ENCODE measurements around the gene PIGM.

PIGM gene

DNA sequence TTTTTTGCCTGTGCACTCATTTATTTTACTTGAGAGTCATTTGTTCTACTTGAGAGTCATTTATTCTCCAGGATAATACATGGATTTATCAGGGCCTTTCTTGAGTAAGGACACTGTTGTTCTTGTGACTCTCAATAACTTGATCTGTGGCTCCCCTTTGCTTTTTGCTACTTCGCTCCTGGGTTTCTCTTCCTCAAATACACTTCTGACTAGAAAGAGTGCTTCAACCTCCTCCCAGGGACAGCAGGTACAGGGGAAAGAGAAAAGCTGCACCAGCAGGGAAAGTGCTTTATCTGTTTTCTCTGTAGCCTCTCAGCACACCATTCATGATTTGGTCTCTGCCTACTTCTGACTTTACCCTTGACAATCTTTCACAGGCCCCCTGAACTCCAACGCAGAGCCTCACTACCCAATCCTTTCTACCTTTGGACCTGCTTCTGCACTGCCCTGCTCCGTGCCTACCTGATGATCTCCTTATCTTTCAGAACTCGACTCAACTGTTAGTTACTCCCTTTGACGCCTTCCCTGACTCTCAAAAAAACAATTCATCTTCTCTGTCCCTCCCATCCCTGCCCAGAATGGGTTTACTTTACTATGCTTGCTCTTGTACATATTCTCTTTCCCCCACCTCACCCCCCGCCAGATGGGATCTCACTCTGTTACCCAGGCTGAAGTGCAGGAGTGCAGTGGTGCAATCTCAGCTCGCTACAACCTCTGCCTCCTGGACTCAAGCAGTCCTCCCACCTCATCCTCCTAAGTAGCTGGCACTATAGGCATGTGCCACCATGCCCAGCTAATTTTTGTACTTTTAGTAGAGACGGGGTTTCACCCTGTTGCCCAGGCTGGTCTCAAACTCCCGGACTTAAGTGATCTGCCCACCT, 15.6 kb upstream of the PIGM start:
- H3K4ac ChIP-seq (ENCODE audit: low read depth, low read length), result no peak overlapping the region
- peak overlapping the region; percentile 37 for H3K56ac ChIP-seq (ENCODE audit: low read length)
- no peaks in the 10 kb centered on the region for H3K36me3 ChIP-seq (ENCODE audit: control insufficient read depth, insufficient read depth, low read length)
- no peak for DNase-seq
- H3K9ac ChIP-seq (ENCODE audit: low read length), result peak overlapping the region; percentile 20
- no peak overlapping the region for H2BK5ac ChIP-seq (ENCODE audit: low read length)
- H4K8ac ChIP-seq (ENCODE audit: low read depth, low read length), result no peak overlapping the region
- no peaks in the 10 kb centered on the region for H3K79me1 ChIP-seq (ENCODE audit: low read length)
- H3K18ac ChIP-seq (ENCODE audit: low read length), result no peak overlapping the region
- H3K4me2 ChIP-seq (ENCODE audit: low read length), result no peak overlapping the region
- no peaks in the 10 kb centered on the region for H3K79me2 ChIP-seq (ENCODE audit: control insufficient read depth, insufficient read depth, low read length)
- H4K5ac ChIP-seq (ENCODE audit: low read length), result no peak overlapping the region
- no peak overlapping the region for H3K4me3 ChIP-seq (ENCODE audit: low read length)
- WGBS (ENCODE audit: extremely low coverage, insufficient coverage, low lambda C conversion rate), result no CpG with 5 or more reads among the region's 9 CpGs
- H2BK15ac ChIP-seq (replicated peaks; ENCODE audit: low read depth), result no peak overlapping the region
- H2AK5ac ChIP-seq (ENCODE audit: low read length), result no peak overlapping the region
- H2BK120ac ChIP-seq (ENCODE audit: low read depth, low read length), result no peak overlapping the region
- peaks cover 5% of the 10 kb centered on the region for H3K4me1 ChIP-seq (ENCODE audit: control insufficient read depth, low read depth, low read length)
- H3K27me3 ChIP-seq (ENCODE audit: insufficient read depth, low read length, poor library complexity), result no peaks in the 10 kb centered on the region
- no peak overlapping the region for H3K23ac ChIP-seq (ENCODE audit: low read length)
- no peak overlapping the region for H3K27ac ChIP-seq (ENCODE audit: low read depth, low read length)

DNA sequence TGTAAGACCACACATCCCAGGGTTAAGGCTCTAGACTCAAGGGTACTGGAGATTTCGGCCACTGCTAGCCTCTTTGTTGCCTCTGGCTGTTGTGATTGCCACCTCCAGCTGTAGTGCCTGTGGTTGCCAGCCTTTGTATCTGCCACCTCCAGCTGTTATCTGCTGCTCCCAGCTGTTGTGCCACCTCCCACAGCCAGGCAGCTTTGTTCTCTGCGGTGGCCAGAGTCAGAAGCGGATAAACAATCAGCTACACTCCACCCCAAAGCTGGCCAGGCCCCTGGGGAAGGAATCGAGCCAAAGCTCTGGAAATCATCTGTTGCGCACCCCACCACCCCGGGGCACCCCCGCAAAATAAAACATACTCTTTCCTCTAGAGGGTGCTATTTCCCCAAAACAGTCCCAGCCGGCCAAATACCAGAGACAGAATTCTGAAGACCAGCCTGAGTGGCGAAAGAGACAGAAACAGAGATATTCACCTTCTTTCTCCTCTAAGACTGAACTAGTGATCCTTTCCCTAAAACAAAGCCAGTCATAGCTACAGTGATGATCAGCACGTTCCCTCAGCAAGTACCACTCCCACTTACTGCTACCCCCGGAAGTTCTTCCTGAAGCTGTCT, 14.8 kb upstream of the PIGM start:
- DNase-seq, result peak; percentile 86
- Histone ChIP-seq H3K23ac (ENCODE audit: low read length) (no peak overlapping the region), H3K36me3 (ENCODE audit: control insufficient read depth, insufficient read depth, low read length) (no peaks in the 10 kb centered on the region), H3K4ac (ENCODE audit: low read depth, low read length) (no peak overlapping the region), H3K4me3 (ENCODE audit: low read length) (no peak overlapping the region), H4K5ac (ENCODE audit: low read length) (no peak overlapping the region), H3K56ac (ENCODE audit: low read length) (peak overlapping the region; percentile 57), H3K18ac (ENCODE audit: low read length) (no peak overlapping the region), H3K79me1 (ENCODE audit: low read length) (no peaks in the 10 kb centered on the region), H3K4me2 (ENCODE audit: low read length) (no peak overlapping the region), H2BK120ac (ENCODE audit: low read depth, low read length) (no peak overlapping the region), H3K4me1 (ENCODE audit: control insufficient read depth, low read depth, low read length) (peaks cover 5% of the 10 kb centered on the region), H3K9ac (ENCODE audit: low read length) (peak overlapping the region; percentile 20), H2BK5ac (ENCODE audit: low read length) (no peak overlapping the region), H2AK5ac (ENCODE audit: low read length) (no peak overlapping the region), H4K8ac (ENCODE audit: low read depth, low read length) (no peak overlapping the region), H3K27ac (ENCODE audit: low read depth, low read length) (no peak overlapping the region), H3K27me3 (ENCODE audit: insufficient read depth, low read length, poor library complexity) (no peaks in the 10 kb centered on the region), H3K79me2 (ENCODE audit: control insufficient read depth, insufficient read depth, low read length) (no peaks in the 10 kb centered on the region), H2BK15ac (replicated peaks; ENCODE audit: low read depth) (no peak overlapping the region)
- WGBS (ENCODE audit: extremely low coverage, insufficient coverage, low lambda C conversion rate), result no CpG with 5 or more reads among the region's 11 CpGs

DNA sequence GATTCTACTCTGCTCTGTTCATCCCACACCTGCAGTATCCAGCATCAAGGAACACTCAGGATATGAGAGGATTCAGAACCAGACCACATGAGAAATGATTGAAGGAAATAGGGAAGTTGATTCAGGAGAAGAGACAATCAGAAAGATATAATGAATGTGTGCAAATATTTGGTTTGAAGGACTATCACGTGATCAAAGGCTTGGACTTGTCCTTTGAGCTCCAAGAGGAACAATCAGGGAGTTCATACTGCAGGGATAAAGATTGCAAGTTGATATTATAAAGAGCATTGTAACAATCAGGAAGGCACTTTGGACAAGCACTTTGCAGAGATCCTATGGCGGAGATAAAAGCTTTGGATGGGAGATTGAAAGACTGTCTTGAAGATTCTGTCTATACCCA, 13.9 kb upstream of the PIGM start:
- no peak overlapping the region for H3K4me2 ChIP-seq (ENCODE audit: low read length)
- no peak overlapping the region for H4K8ac ChIP-seq (ENCODE audit: low read depth, low read length)
- H3K79me2 ChIP-seq (ENCODE audit: control insufficient read depth, insufficient read depth, low read length), result no peaks in the 10 kb centered on the region
- no peak overlapping the region for H3K18ac ChIP-seq (ENCODE audit: low read length)
- H2BK5ac ChIP-seq (ENCODE audit: low read length), result no peak overlapping the region
- no peaks in the 10 kb centered on the region for H3K27me3 ChIP-seq (ENCODE audit: insufficient read depth, low read length, poor library complexity)
- H3K27ac ChIP-seq (ENCODE audit: low read depth, low read length), result no peak overlapping the region
- no peak overlapping the region for H3K56ac ChIP-seq (ENCODE audit: low read length)
- no peak overlapping the region for H2BK120ac ChIP-seq (ENCODE audit: low read depth, low read length)
- no peak overlapping the region for H2BK15ac ChIP-seq (replicated peaks; ENCODE audit: low read depth)
- no peak overlapping the region for H3K4me3 ChIP-seq (ENCODE audit: low read length)
- H3K4me1 ChIP-seq (ENCODE audit: control insufficient read depth, low read depth, low read length), result peaks cover 5% of the 10 kb centered on the region
- H4K5ac ChIP-seq (ENCODE audit: low read length), result no peak overlapping the region
- H3K9ac ChIP-seq (ENCODE audit: low read length), result no peak overlapping the region
- no peak for DNase-seq
- no peak overlapping the region for H3K4ac ChIP-seq (ENCODE audit: low read depth, low read length)
- no CpG with 5 or more reads among the region's 2 CpGs for WGBS (ENCODE audit: extremely low coverage, insufficient coverage, low lambda C conversion rate)
- no peak overlapping the region for H2AK5ac ChIP-seq (ENCODE audit: low read length)
- H3K79me1 ChIP-seq (ENCODE audit: low read length), result no peaks in the 10 kb centered on the region
- H3K23ac ChIP-seq (ENCODE audit: low read length), result no peak overlapping the region
- no peaks in the 10 kb centered on the region for H3K36me3 ChIP-seq (ENCODE audit: control insufficient read depth, insufficient read depth, low read length)

- H3K36me3 ChIP-seq (ENCODE audit: control insufficient read depth, insufficient read depth, low read length), result no peaks in the 10 kb centered on the region
- no peak for DNase-seq
- no peak overlapping the region for H3K9ac ChIP-seq (ENCODE audit: low read length)
- H2BK120ac ChIP-seq (ENCODE audit: low read depth, low read length), result no peak overlapping the region
- H3K79me2 ChIP-seq (ENCODE audit: control insufficient read depth, insufficient read depth, low read length), result no peaks in the 10 kb centered on the region
- H3K4me3 ChIP-seq (ENCODE audit: low read length), result no peak overlapping the region
- no peaks in the 10 kb centered on the region for H3K27me3 ChIP-seq (ENCODE audit: insufficient read depth, low read length, poor library complexity)
- H2BK5ac ChIP-seq (ENCODE audit: low read length), result no peak overlapping the region
- H2AK5ac ChIP-seq (ENCODE audit: low read length), result no peak overlapping the region
- H3K4me1 ChIP-seq (ENCODE audit: control insufficient read depth, low read depth, low read length), result peaks cover 5% of the 10 kb centered on the region
- H3K79me1 ChIP-seq (ENCODE audit: low read length), result no peaks in the 10 kb centered on the region
- H3K4ac ChIP-seq (ENCODE audit: low read depth, low read length), result no peak overlapping the region
- no peak overlapping the region for H3K18ac ChIP-seq (ENCODE audit: low read length)
- no peak overlapping the region for H2BK15ac ChIP-seq (replicated peaks; ENCODE audit: low read depth)
- no peak overlapping the region for H3K23ac ChIP-seq (ENCODE audit: low read length)
- H3K4me2 ChIP-seq (ENCODE audit: low read length), result no peak overlapping the region
- no peak overlapping the region for H3K27ac ChIP-seq (ENCODE audit: low read depth, low read length)
- no peak overlapping the region for H4K5ac ChIP-seq (ENCODE audit: low read length)
- no peak overlapping the region for H3K56ac ChIP-seq (ENCODE audit: low read length)
- no peak overlapping the region for H4K8ac ChIP-seq (ENCODE audit: low read depth, low read length)
Measured at GRCh38 chr1:160043543-160043942, 11.8 kb upstream of the PIGM start.

DNA sequence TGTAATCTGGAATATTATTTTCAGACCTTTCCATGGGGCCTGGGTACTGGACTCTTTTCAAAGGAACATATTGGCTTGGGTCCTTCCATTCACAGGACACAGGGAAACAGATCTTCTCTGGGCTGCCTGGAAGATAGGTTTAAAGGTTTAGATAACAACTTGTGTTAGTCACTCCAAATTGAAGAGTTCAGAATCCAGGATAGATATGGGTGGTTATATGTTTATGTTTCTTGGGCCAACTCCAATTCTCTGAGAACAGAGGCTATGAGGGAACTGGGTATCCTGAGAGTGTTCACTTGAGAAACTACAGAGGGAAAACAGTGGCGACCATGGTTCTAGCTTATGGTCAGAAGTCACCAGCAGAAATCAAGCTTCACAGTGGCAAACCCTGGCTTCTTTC, 8.7 kb upstream of the PIGM start:
- Histone ChIP-seq H3K4me3 (ENCODE audit: low read length) (no peak overlapping the region), H3K18ac (ENCODE audit: low read length) (no peak overlapping the region), H3K4me2 (ENCODE audit: low read length) (no peak overlapping the region), H2BK5ac (ENCODE audit: low read length) (no peak overlapping the region), H3K23ac (ENCODE audit: low read length) (no peak overlapping the region), H3K4me1 (ENCODE audit: control insufficient read depth, low read depth, low read length) (no peaks in the 10 kb centered on the region), H3K27me3 (ENCODE audit: insufficient read depth, low read length, poor library complexity) (no peaks in the 10 kb centered on the region), H3K36me3 (ENCODE audit: control insufficient read depth, insufficient read depth, low read length) (no peaks in the 10 kb centered on the region), H3K4ac (ENCODE audit: low read depth, low read length) (no peak overlapping the region), H3K27ac (ENCODE audit: low read depth, low read length) (no peak overlapping the region), H3K9ac (ENCODE audit: low read length) (no peak overlapping the region), H4K8ac (ENCODE audit: low read depth, low read length) (no peak overlapping the region), H3K79me1 (ENCODE audit: low read length) (no peaks in the 10 kb centered on the region), H2BK15ac (replicated peaks; ENCODE audit: low read depth) (no peak overlapping the region), H3K56ac (ENCODE audit: low read length) (no peak overlapping the region), H2BK120ac (ENCODE audit: low read depth, low read length) (no peak overlapping the region), H3K79me2 (ENCODE audit: control insufficient read depth, insufficient read depth, low read length) (no peaks in the 10 kb centered on the region), H4K5ac (ENCODE audit: low read length) (no peak overlapping the region), H2AK5ac (ENCODE audit: low read length) (no peak overlapping the region)
- WGBS (ENCODE audit: extremely low coverage, insufficient coverage, low lambda C conversion rate), result no CpG with 5 or more reads among the region's 1 CpG
- no peak for DNase-seq

Data from mesendoderm (in vitro differentiated cells).